ENCODE data around the gene VWA3B.

DNA sequence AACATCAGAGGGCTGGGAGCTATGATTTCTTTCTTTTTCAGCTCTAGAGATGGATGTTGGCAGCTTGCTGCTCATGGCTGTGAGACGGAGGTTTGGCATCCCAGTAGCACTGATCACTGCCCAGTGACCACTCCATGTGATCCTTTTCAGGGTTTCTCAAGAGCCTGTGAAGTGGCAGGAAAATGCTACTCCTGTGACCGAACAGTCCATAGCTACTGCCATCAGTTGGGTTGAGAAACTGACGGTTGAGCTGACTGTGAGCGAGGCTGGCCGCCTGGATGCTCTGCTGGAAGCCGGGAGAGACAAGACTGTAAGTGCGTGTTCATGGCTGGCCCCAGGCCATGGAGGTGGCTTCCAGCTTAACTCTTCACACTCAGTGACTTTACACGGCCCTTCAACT is 34.2 kb downstream of the VWA3B start:
- TF ChIP-seq POLR2A (IDR thresholded peaks at IDR 0.05), result no peak
- TF ChIP-seq, protein P1, sequence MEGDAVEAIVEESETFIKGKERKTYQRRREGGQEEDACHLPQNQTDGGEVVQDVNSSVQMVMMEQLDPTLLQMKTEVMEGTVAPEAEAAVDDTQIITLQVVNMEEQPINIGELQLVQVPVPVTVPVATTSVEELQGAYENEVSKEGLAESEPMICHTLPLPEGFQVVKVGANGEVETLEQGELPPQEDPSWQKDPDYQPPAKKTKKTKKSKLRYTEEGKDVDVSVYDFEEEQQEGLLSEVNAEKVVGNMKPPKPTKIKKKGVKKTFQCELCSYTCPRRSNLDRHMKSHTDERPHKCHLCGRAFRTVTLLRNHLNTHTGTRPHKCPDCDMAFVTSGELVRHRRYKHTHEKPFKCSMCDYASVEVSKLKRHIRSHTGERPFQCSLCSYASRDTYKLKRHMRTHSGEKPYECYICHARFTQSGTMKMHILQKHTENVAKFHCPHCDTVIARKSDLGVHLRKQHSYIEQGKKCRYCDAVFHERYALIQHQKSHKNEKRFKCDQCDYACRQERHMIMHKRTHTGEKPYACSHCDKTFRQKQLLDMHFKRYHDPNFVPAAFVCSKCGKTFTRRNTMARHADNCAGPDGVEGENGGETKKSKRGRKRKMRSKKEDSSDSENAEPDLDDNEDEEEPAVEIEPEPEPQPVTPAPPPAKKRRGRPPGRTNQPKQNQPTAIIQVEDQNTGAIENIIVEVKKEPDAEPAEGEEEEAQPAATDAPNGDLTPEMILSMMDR (IDR thresholded peaks at IDR 0.05), result no peak
